Lower lobe of right lung (tissue), 2 donors: ENCODE measurements around the gene FBRSL1. TPM values are rescaled to one million over a fixed set of nuclear protein-coding genes. Genes with fewer than 3 reads are reported as not detected.

Experiments
- ATAC-seq, 2 donors: fragments of 200-7000 bp; cut with Tn5 transposase; one replicate each; pipeline ENCODE4 v1.9.1; 2020 to 2022; ENCODE audit warnings: mild to moderate bottlenecking in 2 of 2, moderate library complexity in 2 of 2
- DNase-seq: peaks from one replicate; pipeline ENCODE4 v3.0.0-alpha.2; 2020
- H3K27ac ChIP-seq: fragments of 200-600 bp; one replicate; pipeline ENCODE4 v1.8.0; 2022
- H3K27me3 ChIP-seq: fragments of 200-600 bp; one replicate; pipeline ENCODE4 v1.8.0; 2022; ENCODE audit warnings: low read depth
- H3K36me3 ChIP-seq: fragments of 200-600 bp; one replicate; pipeline ENCODE4 v1.8.0; 2022; ENCODE audit warnings: mild to moderate bottlenecking
- H3K4me1 ChIP-seq: fragments of 200-600 bp; one replicate; pipeline ENCODE4 v1.8.0; 2022
- H3K4me3 ChIP-seq: fragments of 200-600 bp; one replicate; pipeline ENCODE4 v1.8.0; 2022; ENCODE audit warnings: mild to moderate bottlenecking
- H3K9me3 ChIP-seq: fragments of 200-600 bp; one replicate; pipeline ENCODE4 v1.8.0; 2022
- CTCF ChIP-seq: fragments of 200-600 bp; IDR thresholded peaks from one replicate; pipeline ENCODE4 v1.8.0; 2022; ENCODE audit warnings: antibody characterized with exemption, mild to moderate bottlenecking
- intact Hi-C: fragments of 100-400 bp; cut with DNase I; formaldehyde crosslinking; loops from one replicate; pipeline ENCODE4 v1.11.0; 2022
- total RNA-seq: library from RNA; stranded (reverse); fragmentation: NEBNext Ultra II Directional; extraction: Animal tissue kit (Norgen Biotek cat#: 25700); gene quantifications from one replicate; pipeline ENCODE4 v1.2.1, GENCODE V29; 2021
- donor health status: DM: no; HTN: yes; CAD: no; lungs with severe emphysema.

FBRSL1 gene
- total RNA-seq, 1 donor from 2014 or later: 47.6 TPM

- ATAC-seq (no peak), DNase-seq (no peak)
- TF ChIP-seq CTCF: no peak
- H3K27me3 ChIP-seq: no peaks in the 10 kb centered on the region
- H3K9me3 ChIP-seq: no peaks in the 10 kb centered on the region
- intact Hi-C loops: no loop called here
- H3K4me1 ChIP-seq: no peaks in the 10 kb centered on the region
- no peak overlapping the region for H3K4me3 ChIP-seq
- peaks cover 16% of the 10 kb centered on the region for H3K36me3 ChIP-seq
- no peak overlapping the region for H3K27ac ChIP-seq
Measured at GRCh38 chr12:132545164-132545953, 55.4 kb downstream of the FBRSL1 start.

GRCh38 chr12:132545955-132546354, 56.0 kb downstream of the FBRSL1 start:
- no peaks in the 10 kb centered on the region for H3K4me1 ChIP-seq
- H3K4me3 ChIP-seq: no peak overlapping the region
- H3K27me3 ChIP-seq: no peaks in the 10 kb centered on the region
- no peak overlapping the region for H3K27ac ChIP-seq
- ATAC-seq (no peak), DNase-seq (no peak)
- peaks cover 16% of the 10 kb centered on the region for H3K36me3 ChIP-seq
- TF ChIP-seq CTCF: no peak
- H3K9me3 ChIP-seq: no peaks in the 10 kb centered on the region
- intact Hi-C loops: no loop called here

GRCh38 chr12:132546647-132547046, 56.7 kb downstream of the FBRSL1 start:
- peaks cover 20% of the 10 kb centered on the region for H3K36me3 ChIP-seq
- ATAC-seq (no peak), DNase-seq (no peak)
- no peak overlapping the region for H3K4me3 ChIP-seq
- no peak overlapping the region for H3K27ac ChIP-seq
- intact Hi-C loops: no loop called here
- H3K27me3 ChIP-seq: no peaks in the 10 kb centered on the region
- H3K9me3 ChIP-seq: no peaks in the 10 kb centered on the region
- no peak for TF ChIP-seq CTCF
- no peaks in the 10 kb centered on the region for H3K4me1 ChIP-seq

GRCh38 chr12:132547205-132547740, 57.3 kb downstream of the FBRSL1 start:
- no peak for ATAC-seq
- Histone ChIP-seq H3K27ac (no peak overlapping the region), H3K36me3 (peaks cover 24% of the 10 kb centered on the region), H3K4me3 (no peak overlapping the region), H3K4me1 (no peaks in the 10 kb centered on the region), H3K9me3 (no peaks in the 10 kb centered on the region), H3K27me3 (no peaks in the 10 kb centered on the region)
- no peak for DNase-seq
- intact Hi-C loops: no loop called here
- no peak for TF ChIP-seq CTCF

GRCh38 chr12:132548430-132549058, 58.6 kb downstream of the FBRSL1 start:
- DNase-seq (no peak), ATAC-seq (no peak)
- intact Hi-C loops: no loop called here

More at GRCh38 chr12:132548430-132549058, 58.6 kb downstream of the FBRSL1 start:
- no peak overlapping the region for H3K27ac ChIP-seq
- no peak for TF ChIP-seq CTCF
- H3K4me1 ChIP-seq: no peaks in the 10 kb centered on the region
- no peaks in the 10 kb centered on the region for H3K9me3 ChIP-seq
- no peaks in the 10 kb centered on the region for H3K27me3 ChIP-seq
- no peak overlapping the region for H3K4me3 ChIP-seq
- peaks cover 24% of the 10 kb centered on the region for H3K36me3 ChIP-seq
